ENCODE measurements around the gene TNFRSF21. TPM values are rescaled to one million over a fixed set of nuclear protein-coding genes. Genes with fewer than 3 reads are reported as not detected.

The TNFRSF21 gene
- total RNA-seq, 1 donor, result 1.4 TPM

DNA sequence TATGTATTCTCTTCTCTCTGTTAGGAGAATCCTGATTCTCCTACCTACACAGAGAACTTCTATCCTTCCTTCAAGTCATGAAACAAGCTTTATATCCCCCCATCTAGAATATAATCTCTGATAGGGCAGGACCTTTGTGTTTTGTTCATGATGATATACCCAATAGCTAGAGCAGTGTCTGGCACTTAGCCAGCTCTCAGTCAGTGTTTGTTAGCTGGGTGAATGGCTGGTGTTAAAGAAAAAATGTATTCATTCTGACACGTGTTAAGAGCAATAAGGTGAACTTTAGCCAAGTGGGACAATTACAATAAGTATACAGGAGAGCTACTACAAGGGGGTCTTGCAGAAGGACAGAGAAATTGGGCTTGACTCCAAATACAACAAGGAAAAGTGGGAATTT, 34.3 kb upstream of the TNFRSF21 start:
- H3K4me3 ChIP-seq (ENCODE audit: insufficient read depth, low read length), result no peak overlapping the region
- H3K9me3 ChIP-seq (ENCODE audit: low read depth, low read length), result no peaks in the 10 kb centered on the region
- TF ChIP-seq, protein P1, sequence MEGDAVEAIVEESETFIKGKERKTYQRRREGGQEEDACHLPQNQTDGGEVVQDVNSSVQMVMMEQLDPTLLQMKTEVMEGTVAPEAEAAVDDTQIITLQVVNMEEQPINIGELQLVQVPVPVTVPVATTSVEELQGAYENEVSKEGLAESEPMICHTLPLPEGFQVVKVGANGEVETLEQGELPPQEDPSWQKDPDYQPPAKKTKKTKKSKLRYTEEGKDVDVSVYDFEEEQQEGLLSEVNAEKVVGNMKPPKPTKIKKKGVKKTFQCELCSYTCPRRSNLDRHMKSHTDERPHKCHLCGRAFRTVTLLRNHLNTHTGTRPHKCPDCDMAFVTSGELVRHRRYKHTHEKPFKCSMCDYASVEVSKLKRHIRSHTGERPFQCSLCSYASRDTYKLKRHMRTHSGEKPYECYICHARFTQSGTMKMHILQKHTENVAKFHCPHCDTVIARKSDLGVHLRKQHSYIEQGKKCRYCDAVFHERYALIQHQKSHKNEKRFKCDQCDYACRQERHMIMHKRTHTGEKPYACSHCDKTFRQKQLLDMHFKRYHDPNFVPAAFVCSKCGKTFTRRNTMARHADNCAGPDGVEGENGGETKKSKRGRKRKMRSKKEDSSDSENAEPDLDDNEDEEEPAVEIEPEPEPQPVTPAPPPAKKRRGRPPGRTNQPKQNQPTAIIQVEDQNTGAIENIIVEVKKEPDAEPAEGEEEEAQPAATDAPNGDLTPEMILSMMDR (IDR thresholded peaks at IDR 0.05; ENCODE audit: extremely low read depth, low read depth, low read length), result no peak
- H3K4me1 ChIP-seq (ENCODE audit: insufficient read depth, low read length), result no peaks in the 10 kb centered on the region
- H3K4me2 ChIP-seq (ENCODE audit: insufficient read depth, low read length), result no peak overlapping the region
- H4K20me1 ChIP-seq (ENCODE audit: insufficient read depth, low read length), result no peaks in the 10 kb centered on the region
- H2AFZ ChIP-seq (ENCODE audit: low read length), result no peak overlapping the region
- DNase-seq (ENCODE audit: insufficient read length, low spot score, missing footprints), result no peak
- no peaks in the 10 kb centered on the region for H3K79me2 ChIP-seq (ENCODE audit: insufficient read depth, low read length)
- no peak overlapping the region for H3K27ac ChIP-seq (ENCODE audit: low read depth, low read length)
- H3K36me3 ChIP-seq (ENCODE audit: insufficient read depth, low read length), result no peaks in the 10 kb centered on the region
- no peaks in the 10 kb centered on the region for H3K27me3 ChIP-seq (ENCODE audit: insufficient read depth, low read length)

DNA sequence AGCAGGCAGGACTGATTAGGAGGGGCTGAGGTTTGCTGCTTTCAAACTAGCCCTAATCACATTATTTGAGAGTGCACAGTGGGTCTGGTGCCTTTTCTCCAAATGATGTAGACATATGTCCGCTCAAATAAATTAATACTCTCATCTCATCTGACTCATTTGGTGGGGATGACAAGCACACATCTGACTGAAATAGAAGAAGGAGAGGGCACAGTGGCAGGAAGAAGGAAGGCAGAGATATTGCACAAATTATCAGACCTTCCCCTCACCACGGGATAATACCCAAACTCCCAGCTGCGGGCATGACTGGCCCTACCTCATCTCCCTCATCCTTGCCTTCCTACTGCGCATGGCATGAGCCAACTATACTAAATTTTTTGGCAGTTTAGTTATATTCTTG, 33.9 kb upstream of the TNFRSF21 start:
- TF ChIP-seq, protein P1 (IDR thresholded peaks at IDR 0.05; ENCODE audit: extremely low read depth, low read depth, low read length), result no peak
- Histone ChIP-seq H3K9me3 (ENCODE audit: low read depth, low read length) (no peaks in the 10 kb centered on the region), H3K27ac (ENCODE audit: low read depth, low read length) (no peak overlapping the region), H3K4me1 (ENCODE audit: insufficient read depth, low read length) (no peaks in the 10 kb centered on the region), H3K79me2 (ENCODE audit: insufficient read depth, low read length) (no peaks in the 10 kb centered on the region), H3K4me2 (ENCODE audit: insufficient read depth, low read length) (no peak overlapping the region), H3K36me3 (ENCODE audit: insufficient read depth, low read length) (no peaks in the 10 kb centered on the region), H2AFZ (ENCODE audit: low read length) (no peak overlapping the region), H3K4me3 (ENCODE audit: insufficient read depth, low read length) (no peak overlapping the region), H4K20me1 (ENCODE audit: insufficient read depth, low read length) (no peaks in the 10 kb centered on the region), H3K27me3 (ENCODE audit: insufficient read depth, low read length) (no peaks in the 10 kb centered on the region)
- no peak for DNase-seq (ENCODE audit: insufficient read length, low spot score, missing footprints)

DNA sequence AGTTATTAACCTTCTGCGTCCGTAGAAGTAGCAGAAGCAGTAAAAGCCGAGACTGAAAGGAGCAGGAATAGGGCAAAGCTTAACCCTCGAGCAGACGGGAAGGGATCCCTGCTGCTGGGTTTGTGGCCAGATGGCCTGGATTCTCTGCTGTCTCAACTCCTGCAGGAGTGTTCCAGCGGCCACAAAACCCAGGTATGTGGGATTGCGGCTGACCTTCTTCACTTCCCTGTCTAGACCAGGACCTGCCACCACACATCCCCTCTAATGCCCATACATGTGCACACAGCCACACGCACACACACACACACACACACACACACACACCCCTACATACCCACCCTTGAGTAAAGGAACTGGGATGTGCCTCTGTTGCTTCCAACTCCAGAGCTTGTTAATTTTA, 33.1 kb upstream of the TNFRSF21 start:
- H3K9me3 ChIP-seq (ENCODE audit: low read depth, low read length), result no peaks in the 10 kb centered on the region
- no peak overlapping the region for H3K27ac ChIP-seq (ENCODE audit: low read depth, low read length)
- TF ChIP-seq, protein P1 (IDR thresholded peaks at IDR 0.05; ENCODE audit: extremely low read depth, low read depth, low read length), result no peak
- H3K4me3 ChIP-seq (ENCODE audit: insufficient read depth, low read length), result no peak overlapping the region
- H3K79me2 ChIP-seq (ENCODE audit: insufficient read depth, low read length), result no peaks in the 10 kb centered on the region
- no peak overlapping the region for H3K4me2 ChIP-seq (ENCODE audit: insufficient read depth, low read length)
- no peak overlapping the region for H2AFZ ChIP-seq (ENCODE audit: low read length)
- no peaks in the 10 kb centered on the region for H3K36me3 ChIP-seq (ENCODE audit: insufficient read depth, low read length)
- no peaks in the 10 kb centered on the region for H3K4me1 ChIP-seq (ENCODE audit: insufficient read depth, low read length)
- H4K20me1 ChIP-seq (ENCODE audit: insufficient read depth, low read length), result no peaks in the 10 kb centered on the region
- no peaks in the 10 kb centered on the region for H3K27me3 ChIP-seq (ENCODE audit: insufficient read depth, low read length)
- DNase-seq (ENCODE audit: insufficient read length, low spot score, missing footprints), result no peak

DNA sequence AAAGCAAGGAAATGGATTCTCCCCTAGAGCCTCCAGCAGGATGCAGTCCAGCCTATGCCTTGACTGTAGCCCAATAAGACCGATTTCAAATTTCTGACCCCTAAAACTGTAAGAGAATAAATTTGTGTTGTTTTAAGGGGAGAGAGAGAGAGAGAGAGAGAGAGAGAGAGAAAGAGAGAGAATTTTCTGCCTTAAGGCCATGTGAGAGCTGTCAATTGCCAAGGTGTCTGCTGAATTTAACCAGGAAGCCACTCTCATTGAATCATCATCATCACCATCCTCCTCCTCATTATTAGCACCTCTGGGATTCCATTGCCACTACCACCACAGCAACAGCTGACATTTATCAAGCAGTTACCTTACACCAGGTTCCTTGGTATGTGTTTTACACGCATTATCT, 27.8 kb upstream of the TNFRSF21 start:
- no peaks in the 10 kb centered on the region for H3K27me3 ChIP-seq (ENCODE audit: insufficient read depth, low read length)
- no peak overlapping the region for H3K27ac ChIP-seq (ENCODE audit: low read depth, low read length)
- no peaks in the 10 kb centered on the region for H4K20me1 ChIP-seq (ENCODE audit: insufficient read depth, low read length)
- TF ChIP-seq, protein P1 (IDR thresholded peaks at IDR 0.05; ENCODE audit: extremely low read depth, low read depth, low read length), result no peak
- H3K9me3 ChIP-seq (ENCODE audit: low read depth, low read length), result no peaks in the 10 kb centered on the region
- H3K36me3 ChIP-seq (ENCODE audit: insufficient read depth, low read length), result no peaks in the 10 kb centered on the region
- DNase-seq (ENCODE audit: insufficient read length, low spot score, missing footprints), result no peak
- H2AFZ ChIP-seq (ENCODE audit: low read length), result no peak overlapping the region
- no peaks in the 10 kb centered on the region for H3K4me1 ChIP-seq (ENCODE audit: insufficient read depth, low read length)
- no peak overlapping the region for H3K4me2 ChIP-seq (ENCODE audit: insufficient read depth, low read length)
- no peaks in the 10 kb centered on the region for H3K79me2 ChIP-seq (ENCODE audit: insufficient read depth, low read length)
- H3K4me3 ChIP-seq (ENCODE audit: insufficient read depth, low read length), result no peak overlapping the region

Measured in osteoblast (primary cell).